GM12878 (cell line): ENCODE measurements around the gene CACNA1I.

Source experiments
- CTCF ChIP-seq, 3 experiments: IDR thresholded peaks in 2 of 3; conservative IDR thresholded peaks in 1 of 3; 2 replicates each; pipeline ENCODE4 v1.5.1; 2011; ENCODE audit warnings: low read depth in 3 of 3, low read length in 3 of 3, mild to moderate bottlenecking in 3 of 3, control low read depth in 2 of 3, moderate library complexity in 2 of 3, inconsistent platforms in 1 of 3, mixed read lengths in 1 of 3; ENCODE audit not compliant: control insufficient read depth in 2 of 3, insufficient read depth in 1 of 3; ENCODE audit errors: extremely low read depth in 1 of 3
- POLR2A ChIP-seq: IDR thresholded peaks from 2 replicates; pipeline ENCODE4 v1.6.1; 2011; ENCODE audit warnings: low read depth, mild to moderate bottlenecking, low read length
- REST ChIP-seq: IDR thresholded peaks from 2 replicates; pipeline ENCODE4 v1.6.1; 2012; ENCODE audit warnings: mild to moderate bottlenecking, low read depth, low read length
- RFX5 ChIP-seq: IDR thresholded peaks from 2 replicates; pipeline ENCODE4 v1.6.1; 2011; ENCODE audit warnings: low read depth, low read length, improper control_type of control experiment
- TF ChIP-seq, protein P1 (sequence below): fragments of 450-650 bp; IDR thresholded peaks from 2 replicates; pipeline ENCODE4 v1.6.1; 2017; ENCODE audit warnings: antibody characterized with exemption, mild to moderate bottlenecking, moderate library complexity
- TF ChIP-seq, protein P2 (sequence below): fragments of 450-650 bp; IDR thresholded peaks from 2 replicates; pipeline ENCODE4 v1.6.1; 2016; ENCODE audit warnings: mild to moderate bottlenecking

GRCh38 chr22:39589875-39590274, 19.3 kb downstream of the CACNA1I start:
- TF ChIP-seq, protein P1, sequence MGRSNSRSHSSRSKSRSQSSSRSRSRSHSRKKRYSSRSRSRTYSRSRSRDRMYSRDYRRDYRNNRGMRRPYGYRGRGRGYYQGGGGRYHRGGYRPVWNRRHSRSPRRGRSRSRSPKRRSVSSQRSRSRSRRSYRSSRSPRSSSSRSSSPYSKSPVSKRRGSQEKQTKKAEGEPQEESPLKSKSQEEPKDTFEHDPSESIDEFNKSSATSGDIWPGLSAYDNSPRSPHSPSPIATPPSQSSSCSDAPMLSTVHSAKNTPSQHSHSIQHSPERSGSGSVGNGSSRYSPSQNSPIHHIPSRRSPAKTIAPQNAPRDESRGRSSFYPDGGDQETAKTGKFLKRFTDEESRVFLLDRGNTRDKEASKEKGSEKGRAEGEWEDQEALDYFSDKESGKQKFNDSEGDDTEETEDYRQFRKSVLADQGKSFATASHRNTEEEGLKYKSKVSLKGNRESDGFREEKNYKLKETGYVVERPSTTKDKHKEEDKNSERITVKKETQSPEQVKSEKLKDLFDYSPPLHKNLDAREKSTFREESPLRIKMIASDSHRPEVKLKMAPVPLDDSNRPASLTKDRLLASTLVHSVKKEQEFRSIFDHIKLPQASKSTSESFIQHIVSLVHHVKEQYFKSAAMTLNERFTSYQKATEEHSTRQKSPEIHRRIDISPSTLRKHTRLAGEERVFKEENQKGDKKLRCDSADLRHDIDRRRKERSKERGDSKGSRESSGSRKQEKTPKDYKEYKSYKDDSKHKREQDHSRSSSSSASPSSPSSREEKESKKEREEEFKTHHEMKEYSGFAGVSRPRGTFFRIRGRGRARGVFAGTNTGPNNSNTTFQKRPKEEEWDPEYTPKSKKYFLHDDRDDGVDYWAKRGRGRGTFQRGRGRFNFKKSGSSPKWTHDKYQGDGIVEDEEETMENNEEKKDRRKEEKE = no peak
- TF ChIP-seq REST = no peak
- TF ChIP-seq, protein P2, sequence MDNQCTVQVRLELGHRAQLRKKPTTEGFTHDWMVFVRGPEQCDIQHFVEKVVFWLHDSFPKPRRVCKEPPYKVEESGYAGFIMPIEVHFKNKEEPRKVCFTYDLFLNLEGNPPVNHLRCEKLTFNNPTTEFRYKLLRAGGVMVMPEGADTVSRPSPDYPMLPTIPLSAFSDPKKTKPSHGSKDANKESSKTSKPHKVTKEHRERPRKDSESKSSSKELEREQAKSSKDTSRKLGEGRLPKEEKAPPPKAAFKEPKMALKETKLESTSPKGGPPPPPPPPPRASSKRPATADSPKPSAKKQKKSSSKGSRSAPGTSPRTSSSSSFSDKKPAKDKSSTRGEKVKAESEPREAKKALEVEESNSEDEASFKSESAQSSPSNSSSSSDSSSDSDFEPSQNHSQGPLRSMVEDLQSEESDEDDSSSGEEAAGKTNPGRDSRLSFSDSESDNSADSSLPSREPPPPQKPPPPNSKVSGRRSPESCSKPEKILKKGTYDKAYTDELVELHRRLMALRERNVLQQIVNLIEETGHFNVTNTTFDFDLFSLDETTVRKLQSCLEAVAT = no peak
- TF ChIP-seq POLR2A = no peak
- no peak for TF ChIP-seq CTCF (IDR thresholded peaks at IDR 0.05 in 2 of 3, conservative IDR thresholded peaks at IDR 0.05 in 1 of 3; ENCODE audit: control insufficient read depth in 2 of 3, extremely low read depth in 1 of 3, insufficient read depth in 1 of 3, low read depth in 3 of 3, low read length in 3 of 3)
- TF ChIP-seq RFX5 = no peak
